ENCODE data around the gene MAST4.
A peak's percentile ranks its signal among the peaks of the same experiment; 100 is the strongest.

The MAST4 gene

GRCh38 chr5:66993448-66993847, 397.3 kb downstream of the MAST4 start:
- TF ChIP-seq, protein P1, sequence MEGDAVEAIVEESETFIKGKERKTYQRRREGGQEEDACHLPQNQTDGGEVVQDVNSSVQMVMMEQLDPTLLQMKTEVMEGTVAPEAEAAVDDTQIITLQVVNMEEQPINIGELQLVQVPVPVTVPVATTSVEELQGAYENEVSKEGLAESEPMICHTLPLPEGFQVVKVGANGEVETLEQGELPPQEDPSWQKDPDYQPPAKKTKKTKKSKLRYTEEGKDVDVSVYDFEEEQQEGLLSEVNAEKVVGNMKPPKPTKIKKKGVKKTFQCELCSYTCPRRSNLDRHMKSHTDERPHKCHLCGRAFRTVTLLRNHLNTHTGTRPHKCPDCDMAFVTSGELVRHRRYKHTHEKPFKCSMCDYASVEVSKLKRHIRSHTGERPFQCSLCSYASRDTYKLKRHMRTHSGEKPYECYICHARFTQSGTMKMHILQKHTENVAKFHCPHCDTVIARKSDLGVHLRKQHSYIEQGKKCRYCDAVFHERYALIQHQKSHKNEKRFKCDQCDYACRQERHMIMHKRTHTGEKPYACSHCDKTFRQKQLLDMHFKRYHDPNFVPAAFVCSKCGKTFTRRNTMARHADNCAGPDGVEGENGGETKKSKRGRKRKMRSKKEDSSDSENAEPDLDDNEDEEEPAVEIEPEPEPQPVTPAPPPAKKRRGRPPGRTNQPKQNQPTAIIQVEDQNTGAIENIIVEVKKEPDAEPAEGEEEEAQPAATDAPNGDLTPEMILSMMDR (IDR thresholded peaks at IDR 0.05; ENCODE audit: poor library complexity, severe bottlenecking): no peak
- H3K4me1 ChIP-seq (ENCODE audit: insufficient read depth, poor library complexity, severe bottlenecking): peaks cover 8% of the 10 kb centered on the region
- H3K9me3 ChIP-seq (ENCODE audit: severe bottlenecking): no peaks in the 10 kb centered on the region
- H3K36me3 ChIP-seq (ENCODE audit: low read depth): no peaks in the 10 kb centered on the region
- H3K4me3 ChIP-seq (ENCODE audit: severe bottlenecking): no peak overlapping the region
- no peaks in the 10 kb centered on the region for H3K27me3 ChIP-seq (ENCODE audit: insufficient read depth, poor library complexity, severe bottlenecking)
- DNase-seq (ENCODE audit: low spot score): no peak
- no peak overlapping the region for H3K27ac ChIP-seq (ENCODE audit: poor library complexity, severe bottlenecking)
- ATAC-seq (ENCODE audit: low read depth): peak; percentile 47; the same call in 1 of the 3 replicates

- Histone ChIP-seq H3K27ac (ENCODE audit: poor library complexity, severe bottlenecking) (no peak overlapping the region), H3K4me3 (ENCODE audit: severe bottlenecking) (no peak overlapping the region), H3K9me3 (ENCODE audit: severe bottlenecking) (no peaks in the 10 kb centered on the region), H3K27me3 (ENCODE audit: insufficient read depth, poor library complexity, severe bottlenecking) (no peaks in the 10 kb centered on the region), H3K4me1 (ENCODE audit: insufficient read depth, poor library complexity, severe bottlenecking) (peaks cover 8% of the 10 kb centered on the region), H3K36me3 (ENCODE audit: low read depth) (no peaks in the 10 kb centered on the region)
- no peak for DNase-seq (ENCODE audit: low spot score)
- TF ChIP-seq, protein P1 (IDR thresholded peaks at IDR 0.05; ENCODE audit: poor library complexity, severe bottlenecking): no peak
- no peak for ATAC-seq (ENCODE audit: low read depth)
Observed at GRCh38 chr5:66993882-66994281, 397.7 kb downstream of the MAST4 start.

- ATAC-seq (ENCODE audit: low read depth): peak; percentile 36; the same call in 1 of the 3 replicates
- H3K36me3 ChIP-seq (ENCODE audit: low read depth): no peaks in the 10 kb centered on the region
- H3K27me3 ChIP-seq (ENCODE audit: insufficient read depth, poor library complexity, severe bottlenecking): no peaks in the 10 kb centered on the region
- peaks cover 4% of the 10 kb centered on the region for H3K4me1 ChIP-seq (ENCODE audit: insufficient read depth, poor library complexity, severe bottlenecking)
- H3K9me3 ChIP-seq (ENCODE audit: severe bottlenecking): no peaks in the 10 kb centered on the region
- H3K27ac ChIP-seq (ENCODE audit: poor library complexity, severe bottlenecking): no peak overlapping the region
- TF ChIP-seq, protein P1 (IDR thresholded peaks at IDR 0.05; ENCODE audit: poor library complexity, severe bottlenecking): no peak
- H3K4me3 ChIP-seq (ENCODE audit: severe bottlenecking): no peak overlapping the region
- DNase-seq (ENCODE audit: low spot score): no peak
Observed at GRCh38 chr5:66994790-66995189, 398.6 kb downstream of the MAST4 start.

GRCh38 chr5:67000794-67001475, 404.7 kb downstream of the MAST4 start:
- TF ChIP-seq, protein P1 (IDR thresholded peaks at IDR 0.05; ENCODE audit: poor library complexity, severe bottlenecking): no peak
- Histone ChIP-seq H3K36me3 (ENCODE audit: low read depth) (no peaks in the 10 kb centered on the region), H3K27ac (ENCODE audit: poor library complexity, severe bottlenecking) (no peak overlapping the region), H3K4me1 (ENCODE audit: insufficient read depth, poor library complexity, severe bottlenecking) (peaks cover 4% of the 10 kb centered on the region), H3K4me3 (ENCODE audit: severe bottlenecking) (no peak overlapping the region), H3K27me3 (ENCODE audit: insufficient read depth, poor library complexity, severe bottlenecking) (no peaks in the 10 kb centered on the region), H3K9me3 (ENCODE audit: severe bottlenecking) (no peaks in the 10 kb centered on the region)
- ATAC-seq (ENCODE audit: low read depth) (no peak), DNase-seq (ENCODE audit: low spot score) (no peak)

Measured in RWPE2 (cell line).